GM21825 (cell line): ENCODE results near the gene FAM200B.

Source experiments
- ATAC-seq: cut with Tn5 transposase; IDR thresholded peaks from one replicate; pipeline ENCODE4 v1.9.1; 2021; ENCODE audit warnings: mild to moderate bottlenecking, moderate library complexity; ENCODE audit not compliant: unreplicated experiment

The FAM200B gene

GRCh38 chr4:15695240-15695699 is 13.6 kb downstream of the FAM200B start:
- ATAC-seq: no peak

GRCh38 chr4:15695729-15696128 is 14.1 kb downstream of the FAM200B start:
- no peak for ATAC-seq

DNA sequence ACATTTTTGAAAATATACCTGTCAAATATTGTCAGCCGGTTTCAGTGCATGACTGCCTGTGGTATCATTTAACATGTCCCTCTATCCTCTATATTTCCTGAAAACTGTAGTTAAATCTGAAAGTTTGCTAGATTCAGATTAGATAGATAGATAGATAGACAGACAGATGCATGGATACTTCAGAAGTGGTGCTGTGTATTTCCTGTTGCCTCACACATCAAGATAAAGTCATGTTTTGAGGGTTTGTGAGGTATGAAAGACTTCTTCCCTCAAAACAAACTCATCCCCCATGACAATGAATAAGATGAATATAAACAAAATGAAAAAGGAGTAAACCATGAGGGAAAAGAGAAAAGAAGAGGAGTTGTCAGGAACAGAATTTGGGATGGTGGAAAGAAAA is 15.2 kb downstream of the FAM200B start:
- no peak for ATAC-seq

- no peak for ATAC-seq
Measured at GRCh38 chr4:15702941-15703403, 21.3 kb downstream of the FAM200B start, which contains the start of gene BST1. TSS of gene BST1 (plus strand) at chr4:15703065. CDS start at chr4:15703145, 80 bp downstream.

DNA sequence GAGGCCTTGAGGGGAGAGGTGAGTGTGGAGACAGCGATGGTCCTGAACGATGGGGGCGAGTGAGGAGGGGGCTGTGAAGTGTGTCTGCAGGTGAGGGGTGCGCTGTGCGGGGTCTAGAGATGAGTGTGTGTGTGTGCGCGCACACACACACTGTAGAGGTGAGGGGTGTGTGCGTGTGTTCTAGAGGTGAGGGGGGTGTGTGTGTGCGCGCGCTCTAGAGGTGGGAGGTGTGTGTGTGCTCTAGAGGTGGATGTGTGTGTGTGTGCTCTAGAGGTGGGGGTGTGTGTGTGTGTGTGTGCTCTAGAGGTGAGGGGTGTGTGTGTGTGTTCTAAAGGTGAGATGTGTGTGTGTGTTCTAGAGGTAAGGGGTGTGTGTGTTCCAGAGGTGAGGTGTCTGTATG is 21.8 kb downstream of the FAM200B start:
- ATAC-seq: no peak

- ATAC-seq: no peak
Measured at GRCh38 chr4:15704129-15704528, 22.5 kb downstream of the FAM200B start.

- ATAC-seq: no peak
Measured at GRCh38 chr4:15706646-15707362, 25.2 kb downstream of the FAM200B start.

GRCh38 chr4:15707363-15707715 is 25.7 kb downstream of the FAM200B start:
- no peak for ATAC-seq

- no peak for ATAC-seq
Measured at GRCh38 chr4:15711762-15712161, 30.1 kb downstream of the FAM200B start.

DNA sequence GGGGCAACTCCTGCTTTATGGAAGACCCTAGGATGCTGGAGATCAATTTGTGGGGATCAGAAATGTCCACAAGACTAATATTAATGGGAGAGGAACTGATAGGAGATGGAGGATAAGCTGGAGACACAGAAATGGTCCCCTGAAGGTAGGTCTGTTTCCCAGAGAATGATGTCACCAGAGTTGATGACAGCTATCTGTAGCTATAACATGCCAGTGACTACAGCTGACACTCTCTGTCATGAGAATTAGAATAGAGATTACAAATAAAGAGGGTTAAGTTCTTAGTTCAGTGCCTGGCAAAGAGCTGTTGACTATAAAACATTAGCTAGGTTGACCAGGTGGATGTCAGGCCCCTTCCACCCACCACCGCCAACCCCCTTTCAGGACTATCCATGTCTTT is 30.6 kb downstream of the FAM200B start:
- no peak for ATAC-seq

GRCh38 chr4:15714141-15714540 is 32.5 kb downstream of the FAM200B start:
- no peak for ATAC-seq

- ATAC-seq: no peak
Measured at GRCh38 chr4:15714646-15715435, 33.2 kb downstream of the FAM200B start.

- no peak for ATAC-seq
Measured at GRCh38 chr4:15716115-15716514, 34.5 kb downstream of the FAM200B start.

DNA sequence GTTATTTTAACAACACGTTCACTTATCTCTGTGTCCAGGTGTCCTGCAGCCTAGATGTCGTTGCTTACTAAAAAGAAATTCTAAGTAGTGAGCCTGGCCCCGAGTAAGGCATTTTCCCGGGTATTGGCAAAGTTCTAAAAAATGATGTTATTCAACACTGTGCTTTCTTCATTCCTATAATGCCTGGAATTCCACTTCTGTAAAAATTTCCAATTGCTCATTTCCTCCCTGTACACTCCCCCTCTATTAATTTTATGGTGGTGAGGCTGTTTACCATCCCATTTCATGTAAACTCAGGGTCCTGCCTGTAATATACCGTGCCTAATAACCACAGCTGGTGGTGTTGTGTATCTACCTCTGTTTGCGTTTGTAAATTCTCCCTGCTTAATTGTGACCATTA is 35.5 kb downstream of the FAM200B start:
- ATAC-seq: no peak

- ATAC-seq: no peak
Measured at GRCh38 chr4:15717657-15718416, 36.2 kb downstream of the FAM200B start.

DNA sequence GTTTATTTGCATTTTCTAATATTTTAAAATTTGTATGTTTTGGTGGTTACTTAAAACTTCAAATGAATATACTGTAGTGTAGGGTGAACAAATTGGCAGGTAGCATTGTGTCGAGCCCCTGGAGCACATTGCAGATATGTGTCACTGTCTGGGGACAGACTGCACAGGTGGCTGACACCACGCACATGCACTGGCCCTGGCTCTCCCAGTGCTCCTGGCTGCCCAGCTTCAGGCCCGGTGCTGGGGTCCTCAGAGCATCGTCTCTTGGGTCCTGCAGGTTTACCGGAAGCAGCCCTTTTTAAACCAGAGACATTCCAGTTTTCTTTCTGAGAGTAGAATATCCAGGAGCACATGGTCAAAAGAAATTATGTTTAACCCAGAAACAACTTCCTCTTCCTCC is 36.8 kb downstream of the FAM200B start:
- no peak for ATAC-seq

DNA sequence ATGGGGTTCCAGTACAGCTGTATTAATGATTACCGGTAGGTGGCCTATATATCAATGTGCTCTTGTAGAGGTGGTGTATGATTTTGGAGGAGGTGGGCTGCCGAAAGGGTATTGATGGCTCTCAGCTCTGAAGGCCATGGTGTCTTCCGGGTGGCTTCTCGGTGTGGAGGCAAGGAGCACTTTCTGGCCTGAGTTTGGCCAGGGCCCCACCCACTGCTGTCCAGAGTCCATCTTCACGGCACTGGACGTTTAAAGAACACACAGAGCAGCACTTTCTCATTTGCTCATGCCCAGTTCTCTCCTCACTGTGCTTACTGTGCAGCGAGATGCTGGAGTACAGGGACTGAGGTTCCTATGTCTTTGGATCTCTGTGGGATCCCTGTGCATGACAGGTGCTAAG is 37.3 kb downstream of the FAM200B start:
- no peak for ATAC-seq

- no peak for ATAC-seq
Measured at GRCh38 chr4:15719506-15719905, 37.9 kb downstream of the FAM200B start.

DNA sequence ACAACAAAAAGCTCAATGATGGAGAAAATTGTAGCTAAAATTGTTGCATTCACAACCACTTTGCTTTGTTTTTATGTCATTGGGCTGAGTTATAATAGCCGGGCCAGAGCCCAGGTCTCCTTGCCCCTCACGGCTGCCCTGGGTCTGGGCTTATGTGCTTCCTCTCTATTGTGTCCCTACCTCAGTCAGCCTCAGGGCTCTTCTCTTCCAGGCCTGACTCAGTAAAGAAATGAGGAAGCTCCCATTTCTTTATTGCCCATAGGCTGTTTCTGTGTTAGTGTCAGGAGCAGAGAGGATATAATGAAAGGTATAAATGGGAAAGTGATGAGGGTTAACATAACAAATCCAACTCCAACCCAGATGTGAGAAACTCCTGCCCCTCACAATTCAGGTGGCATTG is 39.2 kb downstream of the FAM200B start:
- ATAC-seq: no peak

DNA sequence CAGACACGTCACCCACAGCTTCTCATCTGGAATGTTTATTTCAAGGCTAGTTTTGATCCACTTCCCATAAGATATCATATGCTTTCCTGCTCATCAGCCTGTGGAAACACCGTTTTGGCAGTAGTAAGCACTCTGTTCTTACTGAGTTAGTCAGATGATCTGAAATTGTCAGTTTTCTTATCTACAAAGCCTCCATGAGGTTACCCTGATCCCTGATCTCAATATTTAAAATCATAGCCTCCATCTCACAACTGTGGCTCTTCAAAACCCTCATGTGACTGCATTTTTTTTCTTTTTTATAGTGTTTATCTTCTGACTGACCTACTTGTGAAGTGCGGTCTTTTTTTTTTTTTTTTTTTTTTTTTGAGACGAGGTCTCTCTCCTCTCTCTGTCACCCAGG is 44.0 kb downstream of the FAM200B start:
- no peak for ATAC-seq

- ATAC-seq: no peak
Measured at GRCh38 chr4:15729910-15730533, 48.4 kb downstream of the FAM200B start.
